ENCODE results near the gene SPATA6L. TPM values are rescaled to one million over a fixed set of nuclear protein-coding genes. Genes with fewer than 3 reads are reported as not detected.

The SPATA6L gene
- polyA plus RNA-seq, 4 donors, result 0.54 to 8.5 (median 5.2) TPM

DNA sequence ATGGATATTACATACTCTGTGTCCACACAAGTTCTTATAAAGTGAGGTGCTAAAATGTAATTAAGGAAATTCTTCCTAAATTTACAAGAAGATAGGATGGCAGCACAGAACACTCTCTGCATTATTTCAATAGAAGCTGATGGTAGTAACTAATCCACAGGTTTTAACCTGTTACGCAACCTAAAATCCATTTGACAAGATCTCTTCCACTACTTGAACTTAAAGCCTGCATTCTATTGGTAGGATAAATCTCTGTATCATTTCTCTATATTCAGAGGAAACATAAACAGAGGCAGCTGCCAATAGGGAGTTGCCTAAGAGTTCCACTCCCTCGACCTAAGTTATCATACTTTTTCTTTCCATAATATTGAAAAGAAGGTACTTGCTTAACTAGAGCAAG lies 34.7 kb upstream of the SPATA6L start:
- FAIRE-seq, result no peak
- Histone ChIP-seq H3K9me3 (ENCODE audit: control insufficient read depth in 2 of 2, insufficient read depth in 1 of 2, low read depth in 1 of 2, low read length in 1 of 2) (no peaks in the 10 kb centered on the region), H3K27me3 (ENCODE audit: control insufficient read depth in 3 of 3, insufficient read depth in 3 of 3, low read length in 3 of 3) (no peaks in the 10 kb centered on the region), H3K36me3 (ENCODE audit: control insufficient read depth in 3 of 3, insufficient read depth in 2 of 3, low read depth in 1 of 3, low read length in 3 of 3) (peaks cover 0 to 8% (median 0%) of the 10 kb centered on the region in 3 donors), H3K27ac (ENCODE audit: low read depth in 1 of 3, low read length in 2 of 3) (no peak overlapping the region), H3K4me1 (ENCODE audit: control insufficient read depth in 3 of 3, insufficient read depth in 2 of 3, low read depth in 1 of 3, low read length in 2 of 3) (no peaks in the 10 kb centered on the region), H3K4me3 (ENCODE audit: low read depth in 1 of 3, low read length in 3 of 3) (no peak overlapping the region)
- 72 to 83% (median 78%) methylated on average over 2 of the region's 2 CpGs for WGBS, 3 donors
- DNase-seq, result no peak

DNA sequence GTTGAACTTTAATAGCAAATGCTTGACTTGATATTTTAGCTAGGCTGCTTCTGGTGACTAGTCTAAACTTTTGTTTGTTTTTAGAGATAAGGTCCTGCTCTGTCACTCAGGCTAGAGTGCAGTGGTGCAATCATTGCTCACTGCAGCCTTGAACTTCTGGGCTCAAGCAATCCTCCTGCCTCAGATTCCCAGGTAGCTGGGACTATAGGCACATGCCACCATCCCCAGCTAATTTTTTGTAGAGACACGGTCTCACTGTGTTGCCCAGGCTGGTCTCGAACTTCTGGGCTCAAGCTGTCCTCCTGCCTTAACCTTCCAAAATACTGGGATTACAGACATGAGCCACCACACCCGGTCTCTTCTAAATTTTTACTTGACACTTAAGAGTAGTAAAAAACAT lies 33.8 kb upstream of the SPATA6L start:
- FAIRE-seq, result no peak
- DNase-seq, result peak in 1 of 2 donors; percentile 35
- no peaks in the 10 kb centered on the region for H3K9me3 ChIP-seq (ENCODE audit: control insufficient read depth in 2 of 2, insufficient read depth in 1 of 2, low read depth in 1 of 2, low read length in 1 of 2)
- 76 to 80% (median 78%) methylated on average over 3 of the region's 3 CpGs for WGBS, 3 donors
- H3K4me1 ChIP-seq (ENCODE audit: control insufficient read depth in 3 of 3, insufficient read depth in 2 of 3, low read depth in 1 of 3, low read length in 2 of 3), result no peaks in the 10 kb centered on the region
- H3K36me3 ChIP-seq (ENCODE audit: control insufficient read depth in 3 of 3, insufficient read depth in 2 of 3, low read depth in 1 of 3, low read length in 3 of 3), result peaks cover 0 to 13% (median 0%) of the 10 kb centered on the region in 3 donors
- H3K27ac ChIP-seq (ENCODE audit: low read depth in 1 of 3, low read length in 2 of 3), result no peak overlapping the region
- H3K4me3 ChIP-seq (ENCODE audit: low read depth in 1 of 3, low read length in 3 of 3), result no peak overlapping the region
- no peaks in the 10 kb centered on the region for H3K27me3 ChIP-seq (ENCODE audit: control insufficient read depth in 3 of 3, insufficient read depth in 3 of 3, low read length in 3 of 3)

DNA sequence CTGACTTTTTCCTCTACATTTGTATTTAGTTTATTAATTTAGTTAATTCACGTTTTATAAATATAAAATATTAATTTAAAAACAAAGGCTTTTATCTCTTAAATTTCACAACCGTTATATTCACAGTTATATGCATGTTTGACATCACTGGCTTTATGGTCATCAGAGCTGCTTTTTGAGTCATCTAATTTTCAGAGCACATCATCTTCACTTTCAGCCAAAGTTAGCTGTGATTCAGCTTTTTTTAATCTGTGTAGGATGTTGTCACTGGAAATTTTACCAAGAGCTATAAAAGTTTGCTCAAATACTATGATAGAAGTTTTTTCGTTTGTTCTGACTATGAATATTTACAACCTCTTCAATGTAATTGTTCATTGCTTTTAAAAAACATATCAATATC lies 25.5 kb upstream of the SPATA6L start:
- H3K27me3 ChIP-seq (ENCODE audit: control insufficient read depth in 3 of 3, insufficient read depth in 3 of 3, low read length in 3 of 3), result no peaks in the 10 kb centered on the region
- DNase-seq (no peak), FAIRE-seq (no peak)
- H3K36me3 ChIP-seq (ENCODE audit: control insufficient read depth in 3 of 3, insufficient read depth in 2 of 3, low read depth in 1 of 3, low read length in 3 of 3), result peaks cover 3 to 22% (median 10%) of the 10 kb centered on the region in 3 donors
- no peaks in the 10 kb centered on the region for H3K4me1 ChIP-seq (ENCODE audit: control insufficient read depth in 3 of 3, insufficient read depth in 2 of 3, low read depth in 1 of 3, low read length in 2 of 3)
- 79 to 81% (median 80%) methylated on average over 3 of the region's 3 CpGs for WGBS, 3 donors
- H3K4me3 ChIP-seq (ENCODE audit: low read depth in 1 of 3, low read length in 3 of 3), result no peak overlapping the region
- no peak overlapping the region for H3K27ac ChIP-seq (ENCODE audit: low read depth in 1 of 3, low read length in 2 of 3)
- H3K9me3 ChIP-seq (ENCODE audit: control insufficient read depth in 2 of 2, insufficient read depth in 1 of 2, low read depth in 1 of 2, low read length in 1 of 2), result no peaks in the 10 kb centered on the region

DNA sequence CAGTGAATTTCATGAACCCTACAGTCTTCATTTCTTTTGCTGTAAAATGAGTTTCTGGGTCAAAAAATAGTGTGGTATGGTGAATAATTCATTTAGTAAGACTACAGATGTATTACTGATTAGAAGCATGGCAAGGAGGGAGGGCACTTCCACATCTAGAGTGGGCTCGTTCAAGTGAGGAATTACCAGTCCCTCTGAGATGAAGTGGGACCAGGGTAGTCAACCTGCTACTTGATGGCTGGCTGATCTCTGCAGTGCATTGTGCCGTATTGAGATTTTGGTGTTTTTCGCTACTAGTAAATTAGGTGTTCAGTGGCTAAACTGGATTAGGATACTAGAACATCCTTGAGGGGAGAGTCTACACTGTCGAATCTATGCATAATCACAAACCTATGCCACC lies 23.9 kb upstream of the SPATA6L start:
- no peak for FAIRE-seq
- H3K4me3 ChIP-seq (ENCODE audit: low read depth in 1 of 3, low read length in 3 of 3), result no peak overlapping the region
- no peak overlapping the region for H3K27ac ChIP-seq (ENCODE audit: low read depth in 1 of 3, low read length in 2 of 3)
- WGBS, 3 donors, result 84 to 87% (median 86%) methylated on average over 4 of the region's 4 CpGs
- no peaks in the 10 kb centered on the region for H3K9me3 ChIP-seq (ENCODE audit: control insufficient read depth in 2 of 2, insufficient read depth in 1 of 2, low read depth in 1 of 2, low read length in 1 of 2)
- DNase-seq, result no peak
- no peaks in the 10 kb centered on the region for H3K27me3 ChIP-seq (ENCODE audit: control insufficient read depth in 3 of 3, insufficient read depth in 3 of 3, low read length in 3 of 3)
- H3K36me3 ChIP-seq (ENCODE audit: control insufficient read depth in 3 of 3, insufficient read depth in 2 of 3, low read depth in 1 of 3, low read length in 3 of 3), result peaks cover 3 to 20% (median 10%) of the 10 kb centered on the region in 3 donors
- H3K4me1 ChIP-seq (ENCODE audit: control insufficient read depth in 3 of 3, insufficient read depth in 2 of 3, low read depth in 1 of 3, low read length in 2 of 3), result peaks cover 0 to 2% (median 0%) of the 10 kb centered on the region in 3 donors

DNA sequence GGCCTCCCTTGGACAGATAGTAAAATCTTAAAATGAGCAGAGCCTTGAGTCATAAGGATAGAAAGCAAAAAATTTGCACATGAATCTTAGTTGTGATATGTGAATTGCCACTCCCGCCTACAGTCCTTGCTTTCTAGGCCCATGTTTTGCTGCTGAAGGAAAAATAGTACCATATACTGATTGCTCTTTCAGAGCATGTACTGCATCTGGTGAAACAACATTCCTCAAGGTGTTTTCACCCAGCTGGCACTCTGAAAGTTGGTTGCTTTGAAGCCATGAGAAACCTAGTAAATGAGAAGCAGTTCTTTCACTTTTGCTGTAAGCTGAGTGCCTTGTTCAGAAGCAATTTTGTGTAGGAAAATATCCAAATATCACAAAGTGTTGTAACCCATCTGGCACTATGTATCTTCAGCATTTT lies 23.4 kb upstream of the SPATA6L start:
- Histone ChIP-seq H3K9me3 (ENCODE audit: control insufficient read depth in 2 of 2, insufficient read depth in 1 of 2, low read depth in 1 of 2, low read length in 1 of 2) (no peaks in the 10 kb centered on the region), H3K27me3 (ENCODE audit: control insufficient read depth in 3 of 3, insufficient read depth in 3 of 3, low read length in 3 of 3) (no peaks in the 10 kb centered on the region), H3K27ac (ENCODE audit: low read depth in 1 of 3, low read length in 2 of 3) (no peak overlapping the region), H3K4me3 (ENCODE audit: low read depth in 1 of 3, low read length in 3 of 3) (no peak overlapping the region), H3K36me3 (ENCODE audit: control insufficient read depth in 3 of 3, insufficient read depth in 2 of 3, low read depth in 1 of 3, low read length in 3 of 3) (peaks cover 7 to 20% (median 11%) of the 10 kb centered on the region in 3 donors), H3K4me1 (ENCODE audit: control insufficient read depth in 3 of 3, insufficient read depth in 2 of 3, low read depth in 1 of 3, low read length in 2 of 3) (peaks cover 0 to 2% (median 0%) of the 10 kb centered on the region in 3 donors)
- FAIRE-seq, result no peak
- DNase-seq, result no peak
- WGBS, 3 donors, result 78 to 87% (median 78%) methylated on average over 1 of the region's 1 CpG

DNA sequence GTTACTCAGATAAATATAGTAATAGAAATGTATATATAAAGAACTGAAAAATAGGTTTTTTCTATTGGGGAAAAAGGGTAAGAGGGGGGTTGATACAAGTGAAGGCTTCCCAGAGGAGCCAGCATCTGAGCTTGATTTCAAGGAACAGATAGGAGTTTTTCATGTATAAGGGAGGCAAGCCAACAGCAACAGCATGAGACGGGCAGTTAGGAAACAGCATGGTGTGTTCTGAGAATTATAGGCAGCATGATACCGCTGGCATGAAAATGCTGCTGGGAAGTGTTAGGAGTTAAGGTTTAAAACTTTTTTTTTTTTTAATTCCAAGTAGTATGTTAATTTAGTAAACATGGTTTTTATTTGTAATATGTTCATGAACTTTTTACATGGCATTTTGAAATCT lies 22.7 kb upstream of the SPATA6L start:
- H3K9me3 ChIP-seq (ENCODE audit: control insufficient read depth in 2 of 2, insufficient read depth in 1 of 2, low read depth in 1 of 2, low read length in 1 of 2), result no peaks in the 10 kb centered on the region
- 57 to 96% (median 68%) methylated on average over 2 of the region's 2 CpGs for WGBS, 3 donors
- H3K36me3 ChIP-seq (ENCODE audit: control insufficient read depth in 3 of 3, insufficient read depth in 2 of 3, low read depth in 1 of 3, low read length in 3 of 3), result peaks cover 7 to 17% (median 11%) of the 10 kb centered on the region in 3 donors
- DNase-seq (no peak), FAIRE-seq (no peak)
- no peak overlapping the region for H3K27ac ChIP-seq (ENCODE audit: low read depth in 1 of 3, low read length in 2 of 3)
- H3K4me3 ChIP-seq (ENCODE audit: low read depth in 1 of 3, low read length in 3 of 3), result no peak overlapping the region
- H3K4me1 ChIP-seq (ENCODE audit: control insufficient read depth in 3 of 3, insufficient read depth in 2 of 3, low read depth in 1 of 3, low read length in 2 of 3), result peaks cover 0 to 2% (median 0%) of the 10 kb centered on the region in 3 donors
- no peaks in the 10 kb centered on the region for H3K27me3 ChIP-seq (ENCODE audit: control insufficient read depth in 3 of 3, insufficient read depth in 3 of 3, low read length in 3 of 3)

DNA sequence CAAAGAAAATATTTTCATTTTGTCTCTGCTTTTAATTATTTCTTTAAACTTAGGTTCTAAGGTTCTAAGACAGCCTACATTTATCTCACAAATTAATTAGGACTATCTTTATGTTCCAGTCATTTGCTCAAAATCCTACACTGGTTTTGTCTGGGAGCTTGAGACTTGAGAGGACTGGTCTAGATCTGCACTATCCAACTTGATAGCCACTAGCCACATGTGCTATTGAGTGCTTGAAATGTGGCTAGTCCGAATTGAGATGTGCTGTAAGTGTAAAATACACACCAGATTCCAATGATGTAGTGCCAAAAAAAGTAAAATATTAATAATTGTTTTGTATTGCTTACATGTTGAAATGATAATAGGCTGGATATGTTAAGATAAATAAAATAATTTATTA lies 20.3 kb upstream of the SPATA6L start:
- H3K27ac ChIP-seq (ENCODE audit: low read depth in 1 of 3, low read length in 2 of 3), result no peak overlapping the region
- 76 to 95% (median 77%) methylated on average over 1 of the region's 1 CpG for WGBS, 3 donors
- H3K27me3 ChIP-seq (ENCODE audit: control insufficient read depth in 3 of 3, insufficient read depth in 3 of 3, low read length in 3 of 3), result no peaks in the 10 kb centered on the region
- peaks cover 0 to 2% (median 0%) of the 10 kb centered on the region in 3 donors for H3K4me1 ChIP-seq (ENCODE audit: control insufficient read depth in 3 of 3, insufficient read depth in 2 of 3, low read depth in 1 of 3, low read length in 2 of 3)
- DNase-seq (no peak), FAIRE-seq (no peak)
- no peaks in the 10 kb centered on the region for H3K9me3 ChIP-seq (ENCODE audit: control insufficient read depth in 2 of 2, insufficient read depth in 1 of 2, low read depth in 1 of 2, low read length in 1 of 2)
- no peak overlapping the region for H3K4me3 ChIP-seq (ENCODE audit: low read depth in 1 of 3, low read length in 3 of 3)
- peaks cover 7 to 11% (median 9%) of the 10 kb centered on the region in 3 donors for H3K36me3 ChIP-seq (ENCODE audit: control insufficient read depth in 3 of 3, insufficient read depth in 2 of 3, low read depth in 1 of 3, low read length in 3 of 3)

DNA sequence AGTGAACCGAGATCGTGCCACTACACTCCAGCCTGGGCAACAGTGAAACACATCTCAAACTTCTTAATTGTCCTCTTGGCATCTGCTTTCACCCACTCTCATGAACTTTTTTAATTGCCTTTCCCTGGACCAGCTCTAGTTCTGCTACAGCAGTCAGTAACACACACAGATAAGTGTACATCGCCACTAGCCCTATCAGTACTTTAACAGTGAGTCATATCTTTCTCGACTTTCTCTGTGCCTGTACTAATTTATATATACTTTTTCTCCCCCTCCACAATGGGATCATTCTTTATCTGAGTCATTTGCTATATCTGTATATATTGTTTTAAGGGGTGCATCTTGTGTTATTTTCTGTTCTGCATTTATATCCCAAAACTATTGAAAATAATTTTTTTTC lies 19.8 kb upstream of the SPATA6L start:
- no peak overlapping the region for H3K27ac ChIP-seq (ENCODE audit: low read depth in 1 of 3, low read length in 2 of 3)

DNA sequence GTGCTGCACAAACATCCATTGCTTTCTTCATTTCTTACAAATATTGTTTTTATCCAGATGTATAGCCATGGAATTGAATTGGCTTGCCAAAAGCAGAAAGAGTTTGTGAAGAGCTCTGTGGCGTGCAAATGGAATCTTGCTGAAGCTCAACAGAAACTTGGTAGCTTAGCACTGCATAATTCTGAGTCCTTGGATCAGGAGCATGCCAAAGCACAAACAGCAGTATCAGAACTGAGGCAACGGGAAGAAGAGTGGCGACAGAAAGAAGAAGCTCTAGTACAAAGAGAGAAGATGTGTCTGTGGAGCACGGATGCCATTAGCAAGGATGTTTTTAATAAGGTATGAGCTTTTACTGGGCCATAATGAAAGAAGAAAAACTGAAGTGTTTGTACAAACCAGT lies 18.5 kb upstream of the SPATA6L start:
- no peak for DNase-seq
- Histone ChIP-seq H3K36me3 (ENCODE audit: control insufficient read depth in 3 of 3, insufficient read depth in 2 of 3, low read depth in 1 of 3, low read length in 3 of 3) (peaks cover 4 to 9% (median 7%) of the 10 kb centered on the region in 3 donors), H3K4me1 (ENCODE audit: control insufficient read depth in 3 of 3, insufficient read depth in 2 of 3, low read depth in 1 of 3, low read length in 2 of 3) (peaks cover 2 to 3% (median 2%) of the 10 kb centered on the region in 3 donors), H3K27ac (ENCODE audit: low read depth in 1 of 3, low read length in 2 of 3) (no peak overlapping the region), H3K9me3 (ENCODE audit: control insufficient read depth in 2 of 2, insufficient read depth in 1 of 2, low read depth in 1 of 2, low read length in 1 of 2) (no peaks in the 10 kb centered on the region), H3K4me3 (ENCODE audit: low read depth in 1 of 3, low read length in 3 of 3) (no peak overlapping the region), H3K27me3 (ENCODE audit: control insufficient read depth in 3 of 3, insufficient read depth in 3 of 3, low read length in 3 of 3) (no peaks in the 10 kb centered on the region)
- FAIRE-seq, result no peak
- WGBS, 3 donors, result 79 to 93% (median 89%) methylated on average over 4 of the region's 4 CpGs

More for the DNA sequence above, 19.8 kb upstream of the SPATA6L start:
- Histone ChIP-seq H3K36me3 (ENCODE audit: control insufficient read depth in 3 of 3, insufficient read depth in 2 of 3, low read depth in 1 of 3, low read length in 3 of 3) (peaks cover 7 to 9% (median 9%) of the 10 kb centered on the region in 3 donors), H3K4me3 (ENCODE audit: low read depth in 1 of 3, low read length in 3 of 3) (no peak overlapping the region), H3K4me1 (ENCODE audit: control insufficient read depth in 3 of 3, insufficient read depth in 2 of 3, low read depth in 1 of 3, low read length in 2 of 3) (peaks cover 0 to 3% (median 2%) of the 10 kb centered on the region in 3 donors), H3K27me3 (ENCODE audit: control insufficient read depth in 3 of 3, insufficient read depth in 3 of 3, low read length in 3 of 3) (no peaks in the 10 kb centered on the region), H3K9me3 (ENCODE audit: control insufficient read depth in 2 of 2, insufficient read depth in 1 of 2, low read depth in 1 of 2, low read length in 1 of 2) (no peaks in the 10 kb centered on the region)
- FAIRE-seq (no peak), DNase-seq (no peak)
- WGBS, 3 donors, result 55 to 78% (median 60%) methylated on average over 4 of the region's 4 CpGs

All from small intestine (tissue), 7 donors.